GM19238 (cell line): ENCODE measurements around the gene ANKS1A.

ENCODE experiments used
- DNase-seq: peaks from one replicate; pipeline ENCODE4 v3.0.0; 2011; ENCODE audit warnings: low spot score; ENCODE audit not compliant: insufficient read length

ANKS1A gene

DNA sequence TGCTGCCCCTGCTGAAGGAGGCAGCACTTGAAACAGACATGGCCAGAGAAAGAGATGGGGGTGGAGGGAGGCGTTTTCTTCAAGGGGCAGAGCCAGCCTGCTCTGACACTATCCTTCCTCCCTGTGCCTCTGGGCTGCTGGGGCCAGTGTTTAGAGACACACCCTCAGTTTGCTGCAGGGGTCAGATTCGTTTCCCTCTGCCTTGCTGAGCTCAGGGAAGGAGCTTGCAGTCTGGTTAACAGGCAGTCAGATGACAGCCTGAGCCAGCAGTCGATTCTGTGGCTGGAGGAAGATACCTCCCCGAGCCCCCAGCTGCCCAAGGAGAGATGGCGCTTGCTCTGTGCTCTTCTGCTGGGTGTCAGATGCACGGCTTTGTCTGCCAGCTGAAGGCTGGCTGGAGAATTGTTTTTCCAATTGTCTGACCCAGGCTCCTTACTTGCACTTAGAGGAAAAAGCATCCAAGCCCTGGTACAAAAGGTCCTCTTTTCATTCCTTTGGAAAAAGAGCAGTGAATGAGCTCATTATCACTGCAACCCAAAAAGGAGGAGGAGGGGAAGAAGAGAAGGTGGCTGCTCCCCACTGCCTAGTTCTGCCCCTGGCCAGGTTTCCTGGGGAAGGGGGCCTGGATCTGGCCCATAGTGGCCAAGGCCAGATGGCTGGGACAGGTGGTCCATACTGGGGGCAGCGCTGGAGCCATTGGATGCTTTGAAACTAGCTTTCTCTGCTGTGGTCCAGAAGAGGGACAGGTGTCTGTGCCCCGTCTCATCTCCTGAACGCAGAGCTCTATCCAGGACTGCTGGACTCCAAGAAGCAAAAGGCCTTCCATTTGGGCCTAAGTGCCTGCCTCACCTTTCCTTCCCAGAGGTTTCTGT, 163.9 kb downstream of the ANKS1A start:
- no peak for DNase-seq

DNA sequence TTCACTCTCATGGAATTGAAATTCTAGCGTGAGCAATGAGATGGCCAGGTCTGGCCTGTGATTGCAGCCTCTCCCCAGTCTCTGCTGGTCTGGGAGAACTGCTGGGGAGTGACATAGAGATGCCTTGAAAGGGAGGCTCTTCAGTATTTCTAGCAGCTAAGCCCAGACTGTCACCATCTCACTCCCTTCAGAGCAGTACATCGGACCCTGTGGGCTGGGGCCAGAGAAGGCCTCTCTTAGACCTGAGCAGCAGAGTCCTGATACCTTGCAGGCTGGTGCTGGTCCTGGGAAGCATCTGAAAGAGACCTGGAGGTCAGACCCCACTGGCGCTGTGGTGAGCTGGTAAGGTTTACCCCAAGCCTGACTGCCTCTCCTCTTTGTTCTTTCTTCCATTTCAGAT, 164.6 kb downstream of the ANKS1A start:
- no peak for DNase-seq

DNA sequence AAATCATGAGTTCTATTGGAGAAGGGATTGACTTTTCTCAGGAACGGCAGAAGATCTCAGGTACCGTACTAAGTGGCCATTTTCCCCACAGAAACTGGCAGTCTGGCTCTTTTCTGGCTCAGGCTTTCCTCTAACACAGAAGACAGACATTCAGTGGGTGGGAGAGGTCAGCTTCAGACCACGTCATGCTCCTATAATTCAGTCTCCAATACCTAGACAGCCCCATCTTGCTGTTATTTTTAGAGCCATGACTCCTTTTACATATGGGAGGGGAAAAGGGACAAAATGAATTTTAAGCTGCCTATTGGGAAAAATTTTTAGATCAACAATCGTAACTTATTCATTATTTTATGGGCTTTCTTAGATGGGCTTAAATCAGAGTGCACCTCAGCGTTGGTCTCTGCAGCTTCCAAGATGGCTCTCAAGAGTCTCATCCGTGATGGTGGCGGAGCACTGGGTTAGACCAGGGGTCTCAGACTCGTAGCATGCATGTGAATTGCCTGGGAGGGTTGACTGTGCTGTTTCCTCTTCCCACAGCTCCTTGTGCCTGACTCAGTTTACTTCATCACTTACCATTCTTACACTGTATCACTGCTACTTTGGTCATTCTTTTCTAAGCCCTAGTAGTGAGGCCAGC, 165.2 kb downstream of the ANKS1A start:
- DNase-seq, result no peak

DNA sequence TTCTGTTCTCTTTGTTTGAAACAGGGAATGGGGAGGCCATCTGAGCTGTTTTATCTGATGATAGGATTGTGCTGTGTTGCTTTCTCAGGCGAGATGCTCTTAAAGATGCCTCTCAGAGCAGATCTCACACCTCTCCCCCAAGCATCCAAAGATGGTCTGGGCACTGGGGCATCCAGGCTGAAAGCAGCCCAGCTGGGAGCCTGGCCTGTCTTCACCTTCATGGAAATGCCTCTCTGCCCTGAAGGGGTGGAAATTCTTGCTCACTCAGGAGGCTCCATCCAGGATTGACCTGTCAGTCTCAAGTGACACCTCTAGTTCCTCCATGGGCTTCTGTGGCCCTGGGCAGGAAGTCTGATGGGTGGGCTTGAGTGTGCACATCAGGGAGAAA, 165.7 kb downstream of the ANKS1A start:
- DNase-seq, result no peak

DNA sequence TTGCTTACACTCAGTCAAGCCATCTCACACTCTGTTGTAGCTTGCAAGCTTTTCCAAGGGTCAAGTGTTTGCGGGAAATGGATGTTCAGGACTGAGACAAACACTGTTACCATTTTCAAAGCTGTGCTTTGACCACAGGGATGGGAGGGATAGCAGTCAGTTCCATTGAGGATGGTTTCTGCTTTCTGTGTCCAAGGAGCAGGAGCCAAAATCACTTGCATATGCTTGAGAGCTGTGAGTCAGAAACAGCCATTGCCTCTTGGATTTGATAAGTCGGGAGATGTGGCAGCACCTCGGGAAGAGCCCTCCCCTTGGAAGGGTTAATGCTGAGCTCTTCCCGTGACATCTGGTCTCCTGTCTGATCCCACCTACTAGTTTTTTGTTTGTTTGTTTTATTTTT, 166.8 kb downstream of the ANKS1A start:
- no peak for DNase-seq

DNA sequence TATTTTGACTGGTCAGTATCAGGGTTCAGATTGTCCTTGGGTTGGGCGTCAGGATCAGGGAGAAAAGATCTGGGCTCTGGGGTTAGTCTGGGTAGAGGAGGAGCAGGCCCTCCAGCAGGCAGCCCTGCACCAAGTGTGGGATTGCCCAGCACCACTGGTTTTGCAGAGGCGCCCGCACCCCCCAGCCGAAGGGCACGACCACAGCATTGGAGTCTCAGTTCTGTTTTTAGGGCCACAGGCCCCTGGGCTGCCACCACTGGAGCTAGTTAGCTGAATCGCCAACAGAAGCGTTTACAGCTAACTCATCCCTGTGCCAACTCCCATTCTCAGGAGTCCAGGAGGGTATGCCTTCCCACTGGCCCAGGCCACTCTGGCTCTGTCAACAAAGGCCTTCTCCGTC, 167.9 kb downstream of the ANKS1A start:
- DNase-seq, result no peak

DNA sequence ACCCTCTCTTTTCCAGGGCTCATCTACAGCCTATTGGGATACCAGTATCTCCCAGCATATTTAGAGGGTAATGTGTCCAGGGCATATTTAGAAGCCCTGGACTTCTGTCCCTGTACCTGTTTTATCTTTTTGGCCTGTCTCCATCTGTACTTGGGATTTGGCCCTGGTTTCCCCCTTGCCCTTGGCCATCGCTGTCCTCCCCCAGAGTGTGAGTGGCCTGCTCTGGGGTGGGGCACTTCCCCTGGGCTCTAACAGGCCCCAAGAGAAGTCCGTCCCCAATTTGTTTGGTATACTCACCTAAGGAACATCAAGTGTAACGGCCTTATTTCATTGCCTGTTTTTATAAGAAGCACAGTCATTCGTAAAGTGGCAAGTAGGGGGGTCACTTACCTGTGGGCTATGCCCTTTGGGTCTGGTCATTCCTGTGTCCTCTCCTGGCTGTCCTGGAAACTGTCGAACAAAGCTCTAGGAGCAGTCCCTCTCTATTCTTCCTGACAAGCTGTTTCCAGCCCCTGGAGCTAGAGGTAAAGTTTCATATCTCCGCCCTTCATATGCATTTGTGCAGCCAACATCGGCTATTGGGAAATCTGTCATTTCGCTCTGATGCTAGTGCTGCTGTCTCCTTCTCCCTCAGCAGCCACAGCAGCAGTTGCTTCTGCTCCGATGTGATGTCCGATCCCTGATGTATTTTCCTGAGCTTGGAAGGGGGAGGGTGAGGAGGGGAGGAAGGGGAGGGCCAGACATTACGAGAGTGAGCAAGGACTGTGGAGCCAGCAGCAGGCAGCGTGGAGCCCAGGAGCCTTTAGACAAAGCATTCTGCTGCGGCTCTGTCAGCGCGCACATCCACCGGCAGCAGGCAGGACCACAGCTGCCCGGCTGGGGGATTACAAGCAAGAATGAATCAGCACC, 168.6 kb downstream of the ANKS1A start:
- DNase-seq, result no peak

DNA sequence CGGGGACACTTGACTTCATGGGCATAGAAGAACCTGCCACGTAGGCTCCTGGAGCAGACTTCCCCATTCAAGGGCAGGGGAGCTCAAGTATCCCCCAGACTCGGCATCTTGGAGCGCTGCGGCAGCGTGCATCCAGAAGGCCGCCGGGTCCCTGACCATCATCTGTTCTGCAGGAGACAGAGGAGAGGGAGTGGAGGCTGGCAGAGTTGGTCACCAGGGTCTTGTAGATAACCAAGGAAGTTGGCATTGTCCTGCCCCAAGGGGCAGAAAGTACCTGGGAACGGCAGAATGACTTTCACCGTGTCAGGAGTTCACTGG, 169.3 kb downstream of the ANKS1A start:
- DNase-seq, result no peak

DNA sequence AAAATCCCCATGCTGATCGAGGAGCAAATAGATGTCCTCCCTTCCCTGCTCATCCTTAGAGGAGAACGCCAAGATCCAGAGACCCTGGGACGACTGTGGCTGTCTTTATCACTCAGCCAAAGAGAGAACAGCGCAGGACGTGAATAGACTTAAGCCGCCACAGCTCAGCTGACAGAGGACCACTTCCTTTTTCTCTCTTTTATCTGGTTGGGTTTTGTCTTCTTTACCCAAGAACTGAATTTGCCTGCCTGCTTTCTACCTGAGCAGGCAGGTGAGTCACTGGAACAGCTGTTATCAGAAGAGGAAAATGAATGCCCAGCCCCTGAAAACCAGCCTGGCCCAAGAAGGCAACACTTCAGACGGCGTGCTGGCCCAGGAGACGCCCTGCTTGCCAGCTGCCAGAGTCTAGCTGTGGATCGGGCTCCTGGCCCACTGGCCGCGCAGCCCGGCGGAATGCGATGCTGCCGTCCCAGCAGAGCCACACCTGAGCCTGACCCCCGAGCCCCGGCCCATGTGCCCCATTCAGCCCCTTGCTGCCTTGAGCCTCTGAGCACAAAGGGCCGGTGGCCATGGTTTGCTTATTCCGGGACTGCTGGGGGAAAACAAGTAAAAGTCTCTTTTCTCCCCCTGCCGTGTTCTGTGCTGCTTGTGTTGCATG, 169.9 kb downstream of the ANKS1A start:
- no peak for DNase-seq

DNA sequence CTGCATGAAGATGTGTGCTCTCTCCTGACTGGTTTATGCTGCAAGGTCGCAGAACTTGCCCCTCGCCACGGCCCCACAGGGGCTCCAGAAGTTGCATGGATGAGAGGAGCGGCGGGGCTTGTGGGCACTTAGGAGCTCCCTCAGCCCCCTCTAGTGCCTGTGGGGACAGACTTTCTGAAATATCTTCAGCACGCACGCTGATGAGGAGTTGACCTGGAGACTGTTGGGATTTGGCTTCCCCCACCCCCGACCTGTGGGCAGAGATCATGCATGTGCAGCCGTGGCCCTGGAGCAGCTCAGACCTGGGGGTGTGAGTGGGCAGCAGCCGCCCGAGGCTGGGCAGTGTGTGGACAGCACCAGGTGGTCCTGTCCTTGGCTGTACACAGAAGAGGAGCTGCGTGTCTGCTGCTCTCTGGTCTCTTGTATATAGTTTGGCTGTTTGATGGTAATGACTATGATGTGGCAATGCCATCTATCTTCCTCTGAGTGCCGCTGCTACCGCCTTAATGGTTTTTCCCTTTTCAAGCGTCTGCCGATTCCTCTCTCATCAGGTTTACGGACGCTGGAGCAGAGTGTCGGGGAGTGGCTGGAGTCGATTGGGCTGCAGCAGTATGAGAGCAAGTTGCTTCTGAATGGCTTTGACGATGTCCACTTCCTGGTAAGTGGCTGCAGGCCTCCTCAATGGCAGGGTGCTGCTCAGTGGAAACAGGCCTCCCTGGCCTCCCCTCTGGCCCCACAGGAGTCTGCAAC, 170.7 kb downstream of the ANKS1A start:
- DNase-seq, result no peak

DNA sequence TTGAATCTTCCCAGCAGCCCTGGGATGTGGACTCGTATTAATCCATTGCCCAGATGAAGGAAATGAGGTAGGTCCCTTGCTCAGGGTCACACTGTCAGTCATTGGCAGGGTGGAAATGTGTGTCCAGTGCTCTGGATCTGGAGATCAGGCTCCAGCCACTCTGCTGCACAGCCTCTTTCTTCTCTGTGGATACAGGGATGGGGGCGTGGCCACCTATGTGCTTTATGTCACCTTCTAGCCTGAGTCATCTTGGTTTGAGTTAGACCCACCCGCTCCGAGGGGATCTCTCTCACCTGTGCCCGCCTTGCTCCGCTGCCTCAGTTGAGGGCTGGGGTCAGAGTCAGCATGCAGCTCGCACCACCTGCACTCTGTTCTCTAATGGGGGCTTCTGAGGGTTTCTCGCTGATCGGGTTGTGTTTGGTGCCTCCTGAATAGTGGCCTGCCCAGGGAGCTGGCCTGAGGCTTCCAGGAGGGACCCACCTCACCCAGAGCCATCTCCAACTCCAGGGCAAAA, 172.1 kb downstream of the ANKS1A start:
- DNase-seq, result no peak

DNA sequence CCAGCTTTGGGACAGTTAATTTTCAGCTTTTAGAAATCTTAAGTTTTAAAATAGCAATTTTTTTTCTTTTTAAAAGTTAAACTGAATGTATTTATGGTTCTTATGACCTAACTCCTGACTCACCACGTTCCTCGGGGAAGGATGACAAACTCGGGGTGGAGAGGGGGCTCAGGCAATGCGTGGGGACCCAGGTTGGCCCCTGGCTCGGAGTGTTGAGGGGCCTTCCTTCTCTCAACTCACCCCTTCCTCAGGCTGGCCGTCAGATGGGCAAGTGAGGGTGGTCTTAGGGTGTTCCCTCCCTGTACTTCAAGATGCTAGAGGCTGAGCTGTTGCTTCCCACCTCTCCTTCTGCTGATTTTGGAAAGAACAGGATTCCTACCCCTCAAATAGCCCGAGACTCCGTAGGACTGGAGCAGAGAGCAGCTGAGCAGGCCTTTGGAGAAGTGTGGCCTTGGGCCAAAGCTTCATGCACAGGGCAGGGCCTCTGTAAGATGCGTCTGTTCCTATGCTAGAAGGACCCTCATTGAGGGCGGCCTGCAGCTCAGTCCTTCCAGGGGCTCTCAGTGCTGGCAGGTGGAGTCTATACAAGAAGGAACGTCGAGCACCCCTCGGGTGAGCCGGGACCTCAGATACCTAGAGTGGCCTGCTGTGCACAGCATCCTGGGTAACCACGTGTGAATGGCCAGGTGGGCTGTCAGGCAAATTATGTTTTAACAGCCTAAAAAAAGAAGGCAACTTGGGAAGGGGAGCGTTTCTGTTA, 172.8 kb downstream of the ANKS1A start:
- DNase-seq, result no peak

DNA sequence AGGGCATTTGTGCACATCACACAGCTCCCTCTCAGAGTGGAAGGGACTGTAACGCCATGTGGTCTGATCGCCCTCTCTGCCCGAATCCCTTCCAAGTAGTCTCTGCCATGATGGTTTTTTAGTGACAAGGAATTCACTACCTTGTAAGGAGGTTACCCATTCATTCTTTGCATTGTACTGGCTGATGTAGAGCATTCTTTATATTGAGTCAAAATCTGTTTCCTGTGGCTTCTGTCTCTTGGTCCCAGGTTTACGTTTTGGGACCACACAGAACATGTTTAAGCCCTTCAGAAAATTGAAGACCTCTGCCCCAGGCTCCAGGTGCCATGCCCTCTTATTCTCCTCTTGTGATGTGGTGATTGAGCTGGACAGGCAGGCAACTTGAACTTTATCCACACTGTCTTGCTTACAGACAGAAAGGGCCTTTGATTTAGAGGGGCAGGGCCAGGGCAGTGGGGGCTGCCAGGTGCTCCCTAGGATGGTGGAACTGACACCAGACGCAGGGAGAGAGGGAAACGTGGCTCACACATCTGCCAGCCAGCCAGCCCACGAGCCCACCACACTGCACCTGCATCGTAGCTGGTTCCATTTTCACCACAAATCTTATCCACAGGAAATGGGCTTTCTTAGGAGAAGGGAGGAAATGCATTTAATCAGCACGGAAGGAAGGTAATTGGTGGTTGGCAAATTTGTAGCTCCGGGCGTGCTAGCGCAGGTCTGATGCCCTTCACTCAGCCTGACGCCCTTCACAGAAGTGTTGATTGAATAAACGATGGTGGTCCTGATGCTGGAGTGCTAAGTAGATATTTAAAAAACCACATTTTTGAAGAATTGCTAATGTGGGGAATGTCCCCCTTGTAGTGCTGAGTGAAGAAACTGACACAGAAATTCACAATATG, 173.9 kb downstream of the ANKS1A start:
- DNase-seq, result no peak

DNA sequence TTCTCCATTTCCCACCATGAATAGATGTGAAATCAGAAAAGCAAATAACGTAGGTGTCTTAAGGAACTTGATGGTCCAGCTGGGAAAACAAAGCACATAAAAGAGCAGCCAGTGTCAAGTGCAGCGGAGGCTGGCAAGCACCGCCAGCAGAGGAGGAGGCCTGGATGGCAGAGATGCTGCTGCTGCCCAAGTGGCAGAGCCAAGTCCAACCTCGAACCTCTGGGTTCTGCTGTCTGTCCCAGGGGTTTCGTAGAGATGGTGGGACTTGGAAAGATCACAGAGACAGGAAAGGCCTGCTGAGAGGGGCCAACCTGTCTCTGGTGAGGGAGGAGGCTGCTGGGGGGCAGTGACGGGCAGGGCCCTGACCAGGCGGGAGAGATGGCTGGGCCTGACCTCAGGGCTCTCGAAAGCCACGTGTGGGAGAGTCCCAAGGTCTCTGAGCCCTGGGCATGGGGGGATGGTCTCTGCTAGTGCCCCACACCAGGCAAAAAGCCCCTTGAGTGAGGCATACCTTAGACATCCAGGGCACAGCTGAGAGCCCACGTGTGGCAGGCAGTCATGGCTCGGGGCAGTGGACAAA, 174.7 kb downstream of the ANKS1A start:
- DNase-seq, result no peak

DNA sequence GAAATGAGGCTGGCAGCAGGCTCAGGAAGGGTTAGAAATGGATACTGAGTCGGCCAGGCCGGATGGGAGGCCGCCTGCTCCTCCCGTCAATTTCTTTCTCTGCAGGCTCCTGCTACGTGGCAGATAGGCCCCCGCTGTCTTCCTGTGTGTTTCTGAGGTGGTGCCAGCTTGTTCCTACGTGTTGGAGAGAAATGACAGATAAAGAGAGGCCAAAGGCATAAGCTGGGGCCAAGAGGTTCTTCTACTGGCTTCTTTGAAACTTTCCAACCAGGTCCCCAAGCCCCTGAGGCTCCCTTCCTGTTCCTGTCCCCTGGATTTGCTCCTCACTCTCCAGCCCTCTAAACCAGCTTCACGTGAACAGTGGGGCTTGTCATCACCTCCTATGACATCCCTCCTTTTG, 175.2 kb downstream of the ANKS1A start:
- no peak for DNase-seq

DNA sequence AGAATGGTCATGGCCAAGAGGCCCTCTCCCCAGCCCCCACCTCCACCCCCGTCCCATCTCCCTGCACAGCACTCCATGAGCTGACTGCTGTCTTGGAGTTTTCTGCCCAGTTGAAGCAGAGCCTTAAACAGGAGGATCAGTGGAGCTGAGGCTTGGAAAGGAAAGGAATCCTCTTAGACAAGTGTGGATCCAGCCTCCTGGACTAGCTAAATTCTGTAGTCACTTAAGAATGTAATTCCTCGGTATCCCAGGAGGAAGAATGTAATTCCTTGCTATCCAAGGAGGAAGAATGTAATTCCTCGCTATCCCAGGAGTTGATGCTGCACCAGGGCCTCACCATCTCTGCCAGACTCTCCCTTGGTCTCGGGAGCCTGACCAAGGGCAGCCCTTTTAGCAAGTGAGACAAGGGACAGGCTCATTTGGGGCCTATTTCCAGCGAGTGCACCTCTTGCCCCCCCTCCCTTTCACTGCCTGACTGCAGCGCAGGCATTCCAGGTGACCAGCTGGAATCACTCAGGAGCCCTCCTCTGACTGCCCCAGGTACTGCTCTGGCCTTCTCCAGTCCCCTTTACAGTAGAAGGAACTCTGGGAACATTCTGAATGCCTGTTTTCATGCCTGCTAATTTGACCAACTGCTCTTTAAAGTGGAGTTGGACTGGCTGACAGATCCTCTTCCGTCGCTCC, 175.8 kb downstream of the ANKS1A start:
- DNase-seq, result no peak

DNA sequence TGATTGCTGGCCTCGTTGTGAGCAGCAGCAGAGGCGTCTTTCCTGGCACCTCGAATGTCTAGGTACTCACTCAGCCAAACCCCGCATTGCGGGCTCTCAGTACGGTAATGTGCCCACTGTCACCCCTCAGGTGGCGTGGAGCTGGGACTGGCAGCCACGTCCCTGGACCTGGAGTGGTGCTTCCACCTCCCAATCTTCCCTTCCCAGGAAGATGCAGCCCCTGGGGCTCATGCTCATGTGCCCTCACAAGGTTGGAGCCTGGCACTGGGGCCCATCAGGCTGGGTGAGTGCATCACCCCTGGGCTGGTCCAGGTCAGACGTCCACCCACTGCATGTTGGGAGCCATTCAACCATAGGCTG, 176.4 kb downstream of the ANKS1A start:
- no peak for DNase-seq

DNA sequence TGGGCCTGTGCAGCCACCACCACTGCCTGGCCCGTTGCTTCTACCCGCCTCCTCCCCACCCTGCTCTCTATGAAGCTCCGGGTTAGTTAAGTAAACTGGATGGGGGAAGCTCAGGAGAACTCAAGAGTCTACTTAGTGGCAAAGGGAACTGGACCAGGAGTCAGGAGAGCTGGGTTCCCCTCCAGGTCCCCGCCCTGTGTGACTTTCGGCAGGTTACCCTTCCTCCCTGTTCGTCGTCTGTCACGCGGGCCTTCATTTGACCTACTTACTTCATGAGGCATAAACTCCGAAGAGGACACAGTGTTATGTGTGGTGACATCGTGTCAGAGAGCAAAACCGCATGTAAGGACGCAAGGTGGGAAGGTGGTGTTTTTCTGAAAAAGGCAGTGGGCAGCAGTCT, 176.8 kb downstream of the ANKS1A start:
- no peak for DNase-seq
